ENCODE data around the gene POU6F1.
"Not testable (repeated sequence)": the region's sequence is repeated elsewhere in the genome, so short reads cannot be mapped to it uniquely, and the experiment has no call there.

POU6F1 gene

DNA sequence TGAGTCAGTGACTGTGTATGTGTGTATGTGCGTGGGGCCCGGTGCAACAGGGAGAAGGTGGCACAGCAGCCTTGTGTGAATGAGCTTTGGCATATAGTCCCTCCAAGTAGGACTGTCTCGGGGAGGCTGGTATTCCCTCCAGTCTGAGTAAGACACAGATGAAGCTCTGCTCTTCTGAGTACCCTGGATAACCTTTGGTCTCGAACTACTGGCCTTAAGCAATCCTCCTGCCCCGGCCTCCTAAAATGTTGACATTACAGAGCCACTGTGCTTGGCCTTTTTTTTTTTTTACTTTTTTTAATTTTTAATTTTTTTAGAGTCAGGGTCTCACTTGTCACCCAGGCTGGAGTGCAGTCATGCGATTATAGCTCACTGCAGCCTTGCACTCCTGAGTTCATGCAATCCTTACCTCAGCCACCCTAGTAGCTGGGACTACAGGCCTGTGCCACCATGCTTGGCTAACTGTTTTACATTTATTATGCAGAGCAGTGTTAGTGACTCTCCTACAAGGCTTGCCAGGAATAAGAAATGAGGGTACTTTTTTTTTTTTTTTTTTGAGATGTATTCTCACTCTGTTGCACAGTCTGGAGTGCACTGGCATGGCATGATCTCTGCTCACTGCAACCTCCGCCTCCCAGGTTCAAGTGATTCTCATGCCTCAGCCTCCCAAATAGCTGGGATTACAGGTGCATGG is 11.4 kb upstream of the POU6F1 start:
- DNase-seq (ENCODE audit: insufficient read length, low spot score) (no peak), FAIRE-seq (no peak)

DNA sequence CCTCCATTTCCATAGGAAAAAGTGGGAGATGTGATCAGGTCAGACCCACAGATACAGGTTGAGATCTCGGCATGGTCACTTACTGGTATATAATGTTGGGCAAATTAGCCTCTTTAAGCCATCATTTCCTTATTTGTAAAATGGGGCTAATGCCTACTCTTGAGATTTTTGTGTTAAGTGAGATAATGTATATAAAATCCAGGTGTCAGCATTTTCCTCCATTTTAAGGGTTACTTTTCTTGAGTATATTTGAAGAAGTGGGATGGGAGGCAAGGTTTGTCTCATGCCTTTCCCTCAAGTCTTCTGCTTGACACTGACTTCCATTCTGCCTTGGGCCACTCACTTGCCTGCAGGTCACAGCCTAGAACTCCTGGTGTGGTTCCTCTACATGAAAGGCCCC is 10.1 kb upstream of the POU6F1 start:
- no peak for FAIRE-seq
- DNase-seq (ENCODE audit: insufficient read length, low spot score) = no peak

DNA sequence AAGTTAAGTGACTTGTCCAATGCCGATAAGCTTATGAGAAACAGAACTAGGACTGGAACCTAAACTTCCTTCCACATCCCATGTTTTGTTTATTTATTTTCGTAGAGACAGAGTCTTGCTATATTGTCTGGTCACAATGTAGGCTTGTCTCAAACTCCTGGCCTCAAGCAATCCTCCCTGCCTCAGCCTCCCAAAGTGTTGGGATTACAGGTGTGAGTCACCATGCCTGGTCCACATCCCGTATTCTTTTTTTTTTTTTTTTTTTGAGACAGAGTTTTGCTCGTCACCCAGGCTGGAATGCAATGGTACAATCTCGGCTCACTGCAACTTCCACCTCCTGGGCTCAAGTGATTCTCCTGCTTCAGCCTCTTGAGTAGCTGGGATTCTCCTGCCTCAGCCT is 9.2 kb upstream of the POU6F1 start:
- FAIRE-seq; DNase-seq (ENCODE audit: insufficient read length, low spot score): not testable (repeated sequence)

DNA sequence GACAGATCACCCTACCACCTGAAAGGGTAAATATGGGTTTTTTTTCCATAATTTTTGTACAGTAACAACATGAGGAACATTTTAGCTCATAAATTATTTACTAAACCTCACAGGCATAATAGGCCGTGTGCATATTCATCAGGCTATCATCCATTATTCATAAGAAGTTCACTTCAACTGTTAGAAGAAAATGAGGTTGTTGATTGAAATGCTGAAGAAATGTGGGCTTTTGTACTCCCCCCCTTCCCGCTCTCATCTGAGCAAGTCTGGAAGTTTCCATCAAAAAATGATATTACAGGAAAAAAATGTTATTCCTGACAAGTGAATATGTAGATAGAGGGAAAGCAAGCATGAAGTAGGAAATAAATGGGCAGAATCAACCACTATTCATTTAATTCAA is 7.9 kb upstream of the POU6F1 start:
- DNase-seq (ENCODE audit: insufficient read length, low spot score) (no peak), FAIRE-seq (no peak)

DNA sequence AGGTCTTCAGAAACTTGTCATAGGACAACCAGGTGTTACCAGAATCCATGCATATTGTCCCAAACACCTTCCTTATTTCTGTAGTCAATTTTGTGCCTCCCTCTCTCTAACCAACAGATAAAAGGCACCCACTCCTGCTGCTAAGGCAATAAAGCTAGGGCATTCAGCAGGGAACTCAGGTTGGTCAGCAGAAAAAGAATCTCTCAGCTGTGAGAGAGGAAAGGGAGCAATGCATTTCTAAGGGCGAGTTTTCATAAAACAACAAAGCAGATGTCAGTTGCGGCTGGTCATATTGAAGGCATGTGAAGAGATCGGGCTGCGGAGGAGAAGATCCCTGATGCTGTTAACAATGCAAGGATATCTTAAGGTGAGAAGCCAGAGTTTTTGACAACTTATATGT is 7.4 kb upstream of the POU6F1 start:
- FAIRE-seq = no peak
- no peak for DNase-seq (ENCODE audit: insufficient read length, low spot score)

DNA sequence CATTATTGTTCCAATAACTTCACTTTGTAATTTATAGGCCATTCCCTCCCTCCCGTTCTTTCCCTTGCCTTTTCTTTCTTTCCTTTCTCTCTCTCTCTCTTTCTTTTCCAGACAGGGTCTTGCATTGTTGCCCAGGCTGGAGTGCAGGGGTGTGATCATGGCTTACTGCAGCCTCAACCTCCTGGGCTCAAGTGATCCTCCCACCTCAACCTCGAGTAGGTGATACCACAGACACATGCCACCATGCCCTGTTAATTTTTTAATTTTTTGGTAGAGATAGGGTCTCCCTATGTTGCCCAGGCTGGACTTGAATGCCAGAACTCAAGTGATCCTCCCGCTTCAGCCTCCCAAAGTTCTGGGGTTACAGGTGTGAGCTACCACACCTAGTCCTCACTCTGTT is 6.8 kb upstream of the POU6F1 start:
- FAIRE-seq (no peak), DNase-seq (ENCODE audit: insufficient read length, low spot score) (no peak)

DNA sequence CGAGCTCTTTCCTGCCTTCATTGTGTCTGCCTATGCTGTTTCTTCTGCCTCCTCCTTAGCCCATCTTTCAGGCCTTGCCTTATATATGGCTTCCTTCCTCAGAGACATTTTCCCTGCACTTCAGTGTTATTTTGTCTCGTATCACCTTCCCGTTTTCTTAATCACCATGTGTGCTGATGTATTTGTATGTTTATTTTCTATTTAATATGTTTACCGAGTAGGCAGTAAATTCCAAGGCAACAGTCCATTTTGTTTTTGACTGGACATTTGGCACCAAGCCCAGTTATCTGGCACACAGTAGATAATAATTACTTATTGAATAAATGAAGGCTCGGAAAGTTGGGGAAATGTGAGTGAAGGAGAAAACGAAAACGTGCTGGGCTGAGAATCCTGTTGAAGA is 4.6 kb upstream of the POU6F1 start:
- no peak for DNase-seq (ENCODE audit: insufficient read length, low spot score)

DNA sequence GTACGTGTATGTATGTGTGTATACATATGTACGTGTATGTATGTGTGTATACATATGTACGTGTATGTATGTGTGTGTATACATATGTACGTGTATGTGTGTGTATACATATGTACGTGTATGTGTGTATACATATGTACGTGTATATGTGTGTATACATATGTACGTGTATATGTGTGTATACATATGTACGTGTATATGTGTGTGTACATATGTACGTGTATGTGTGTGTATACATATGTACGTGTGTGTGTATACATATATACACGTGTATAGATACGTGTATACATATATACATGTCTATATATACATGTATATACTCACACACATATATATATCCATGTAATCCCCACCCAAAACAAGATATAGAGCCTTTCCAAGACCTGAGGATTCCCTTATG is 2.0 kb upstream of the POU6F1 start:
- not testable (repeated sequence) for DNase-seq (ENCODE audit: insufficient read length, low spot score)
- FAIRE-seq = peak; percentile 96

More for the DNA sequence above, 4.6 kb upstream of the POU6F1 start:
- FAIRE-seq = no peak

DNA sequence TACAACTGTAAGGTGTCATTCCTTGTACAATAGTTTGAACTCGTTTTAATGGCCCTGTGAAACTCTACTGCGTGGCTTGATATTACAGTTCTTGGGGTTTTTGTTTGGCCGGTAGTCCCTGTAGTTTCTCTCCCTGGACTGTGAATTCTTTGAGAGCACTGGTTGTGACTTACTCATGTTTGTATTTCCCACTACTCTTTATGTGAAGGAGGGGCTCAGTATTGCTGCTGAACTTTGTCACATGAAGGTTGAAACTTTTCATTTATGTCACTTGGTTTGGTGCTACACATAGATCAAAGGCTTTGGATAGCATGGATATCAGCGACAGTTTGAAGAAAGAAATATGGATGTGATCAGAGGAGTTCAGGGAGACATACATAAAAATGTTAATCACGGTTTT is 1.5 kb upstream of the POU6F1 start:
- no peak for FAIRE-seq

DNA sequence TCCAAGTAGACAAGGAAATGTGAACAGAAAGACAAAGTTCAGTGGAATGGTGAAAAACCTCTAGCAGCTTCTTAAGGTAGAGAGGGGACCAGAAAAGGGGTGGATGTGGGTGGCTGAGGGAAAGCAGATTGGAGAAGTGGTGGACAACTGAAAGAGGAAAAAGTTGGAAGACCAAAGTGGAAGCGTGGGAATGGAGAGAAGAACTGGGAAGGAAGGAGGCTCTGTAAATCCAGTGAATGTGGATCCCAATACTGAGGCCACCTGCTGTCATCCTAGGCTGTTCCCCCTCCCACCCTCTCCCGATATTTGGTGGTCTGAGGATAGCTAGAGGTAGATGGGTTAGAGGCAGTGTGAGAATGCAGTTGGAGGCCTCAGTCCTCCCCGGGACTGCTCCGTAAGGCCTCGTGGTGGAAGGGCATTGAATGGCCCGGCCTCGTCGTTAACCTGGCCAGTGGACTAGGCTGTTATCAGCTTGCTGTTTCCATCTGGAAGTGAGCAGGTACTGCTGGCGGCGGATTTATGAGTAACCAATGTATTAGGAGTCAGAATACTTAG is 822 bp upstream of the POU6F1 start:
- DNase-seq (ENCODE audit: insufficient read length, low spot score) (no peak), FAIRE-seq (no peak)

More for the DNA sequence above, 1.5 kb upstream of the POU6F1 start:
- no peak for DNase-seq (ENCODE audit: insufficient read length, low spot score)

DNA sequence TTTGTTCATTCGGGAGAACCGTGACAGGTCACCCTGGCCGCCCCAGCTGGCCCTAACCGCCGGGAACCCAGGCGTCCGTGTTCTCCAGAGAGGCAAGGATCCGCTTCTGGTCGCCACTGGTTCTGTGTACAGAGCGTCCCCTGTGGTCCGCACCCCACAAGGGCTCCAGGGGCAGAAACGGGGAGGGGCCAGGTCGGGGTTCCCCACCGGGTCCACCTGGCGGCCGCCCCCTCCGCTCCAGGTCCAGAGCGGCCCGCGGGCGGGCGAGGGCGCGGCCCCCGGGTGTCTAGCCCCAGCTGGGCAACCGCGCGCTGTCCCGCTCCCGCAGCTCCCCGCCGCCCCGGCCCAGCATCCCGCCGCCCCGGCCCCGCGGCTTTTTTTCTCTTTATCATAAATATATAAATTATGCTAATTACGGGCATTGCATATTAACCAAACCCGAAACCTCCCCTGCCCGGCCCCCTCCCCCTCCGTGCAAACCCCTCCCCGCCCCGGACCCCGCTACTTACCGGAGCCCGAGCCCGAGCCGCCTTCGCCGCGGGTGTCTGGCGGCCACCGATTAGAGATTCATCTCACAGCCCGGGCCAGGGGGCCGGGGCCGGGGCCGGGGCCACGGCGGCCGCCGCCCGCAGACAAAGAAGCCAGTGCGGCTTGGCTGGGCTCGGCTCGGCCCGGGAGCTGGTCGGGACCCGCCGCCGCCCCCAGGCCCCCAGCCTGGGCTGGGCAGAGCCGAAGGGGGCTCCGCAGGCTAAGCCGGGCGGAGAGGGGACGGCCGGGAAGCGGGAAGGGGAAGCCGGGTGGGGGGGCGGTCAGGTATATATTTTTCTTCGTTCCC is 512 bp downstream of the POU6F1 start:
- FAIRE-seq = no peak
- DNase-seq (ENCODE audit: insufficient read length, low spot score) = peak; percentile 53

DNA sequence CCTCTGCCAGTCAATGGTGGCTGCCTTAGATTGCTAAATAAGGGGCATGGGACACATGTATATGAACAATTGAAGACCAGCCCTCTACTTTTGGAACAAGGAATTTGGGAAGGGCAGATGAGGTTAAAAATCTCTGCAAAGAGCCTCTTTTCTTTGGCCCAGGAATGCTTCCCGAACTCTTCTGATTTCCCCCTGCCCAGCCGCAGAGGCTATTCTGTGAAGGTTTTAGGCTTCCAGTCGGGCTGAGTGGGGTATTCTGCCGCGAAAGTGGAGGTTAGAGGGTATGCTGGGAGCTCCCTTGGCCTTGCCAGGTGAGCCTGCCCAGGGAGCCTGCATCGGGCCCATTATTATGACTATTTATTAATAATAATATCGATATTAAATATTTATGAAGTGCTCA is 1.2 kb downstream of the POU6F1 start:
- DNase-seq (ENCODE audit: insufficient read length, low spot score) = no peak
- no peak for FAIRE-seq

DNA sequence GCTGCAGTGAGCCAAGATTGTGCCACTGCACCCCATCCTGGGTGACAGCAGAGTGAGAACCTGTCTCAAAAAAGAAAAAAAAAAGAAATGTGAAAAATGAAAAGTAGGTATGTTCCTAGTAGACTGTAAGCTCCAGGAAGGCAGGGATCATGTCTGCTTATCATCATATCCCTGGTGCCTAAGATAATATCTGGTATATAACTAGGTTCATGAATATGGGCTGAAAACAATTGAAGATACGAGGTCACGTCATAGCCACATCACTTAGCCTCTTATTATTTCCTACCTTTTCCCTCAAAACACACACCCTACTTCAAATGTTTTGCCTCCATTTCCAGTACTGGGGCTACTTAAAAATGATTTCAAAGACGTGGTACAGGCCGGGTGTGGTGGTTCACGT is 3.0 kb downstream of the POU6F1 start:
- FAIRE-seq = no peak
- DNase-seq (ENCODE audit: insufficient read length, low spot score) = no peak

DNA sequence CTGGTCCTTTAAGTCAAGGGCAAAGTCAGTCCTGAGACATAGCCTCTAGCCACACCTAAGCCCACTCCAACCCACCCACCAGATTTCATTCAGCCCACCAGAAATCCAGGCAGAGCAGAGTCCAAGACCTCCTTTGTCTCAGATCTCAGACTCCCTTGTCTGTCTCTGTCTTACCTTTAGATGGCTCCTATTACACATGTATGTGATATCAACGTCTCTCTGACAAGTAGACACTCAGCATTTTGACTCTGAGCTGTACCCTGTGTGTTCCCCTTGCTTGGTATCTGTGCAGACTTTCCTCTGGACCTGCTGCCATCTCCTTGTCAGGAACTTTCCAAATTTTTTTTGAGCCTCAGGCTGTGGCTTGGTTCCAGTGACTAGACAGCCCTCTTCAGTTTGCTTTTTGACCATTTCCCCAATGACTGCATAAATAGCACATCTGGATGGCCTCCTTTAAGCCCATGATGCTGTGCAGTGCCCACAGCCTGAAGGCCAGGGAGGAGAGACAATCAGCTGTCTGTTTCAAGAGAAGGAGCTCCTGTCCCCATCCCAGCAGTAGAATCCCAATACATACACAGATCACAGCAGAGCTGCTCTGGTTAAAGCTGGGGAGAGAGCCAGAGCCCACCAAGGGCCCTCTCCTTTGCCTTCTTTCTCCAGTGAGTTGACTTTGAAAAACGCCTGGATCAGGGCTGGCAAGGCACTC is 7.0 kb downstream of the POU6F1 start:
- DNase-seq (ENCODE audit: insufficient read length, low spot score) (no peak), FAIRE-seq (no peak)

DNA sequence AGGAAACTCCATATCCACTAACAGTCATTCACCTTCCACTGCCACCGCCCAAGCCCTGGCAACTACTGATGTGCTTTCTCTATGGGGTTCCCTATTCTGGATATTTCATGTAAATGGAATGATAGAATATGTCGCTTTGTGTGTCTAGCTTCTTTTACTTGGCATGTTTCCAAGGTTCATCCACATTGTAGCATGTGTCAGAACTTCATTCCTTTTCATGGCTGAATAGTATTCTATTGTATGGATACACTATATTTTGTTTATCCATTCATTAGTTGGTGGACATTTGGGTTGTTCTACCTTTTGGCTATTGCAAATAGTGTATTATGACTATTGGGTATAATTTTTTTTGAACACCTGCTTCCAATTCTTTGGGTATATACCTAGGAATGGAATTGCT is 8.6 kb downstream of the POU6F1 start:
- FAIRE-seq (no peak), DNase-seq (ENCODE audit: insufficient read length, low spot score) (no peak)

DNA sequence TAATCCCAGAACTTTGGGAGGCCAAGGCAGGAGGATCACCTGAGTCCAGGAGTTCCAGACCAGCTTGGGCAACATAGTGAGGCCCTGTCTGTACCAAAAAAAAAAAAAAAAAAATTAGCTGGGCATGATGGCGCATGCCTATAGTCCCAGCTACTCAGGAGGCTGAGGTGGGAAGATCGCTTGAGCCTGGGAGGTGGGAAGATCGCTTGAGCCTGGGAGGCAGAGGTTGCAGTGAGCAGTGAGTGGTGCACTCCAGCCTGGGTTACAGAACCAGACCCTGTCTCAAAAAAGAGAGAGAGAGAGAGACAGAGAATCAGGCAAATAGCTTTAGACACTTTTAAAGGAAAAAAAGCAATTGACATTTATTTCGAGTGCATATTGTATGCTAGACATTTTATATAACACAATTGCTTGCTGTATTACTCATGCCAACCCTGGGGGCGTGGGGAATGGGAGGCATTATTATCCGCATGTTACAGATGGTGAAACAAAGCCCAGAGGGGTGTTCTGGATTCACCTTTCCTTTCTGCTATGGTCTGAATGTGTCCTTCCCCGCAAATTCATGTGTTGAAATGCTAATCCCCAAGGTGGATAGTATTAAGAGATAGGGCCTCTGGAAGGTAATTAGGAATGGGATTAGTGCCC is 9.7 kb downstream of the POU6F1 start:
- DNase-seq (ENCODE audit: insufficient read length, low spot score) (no peak), FAIRE-seq (no peak)

DNA sequence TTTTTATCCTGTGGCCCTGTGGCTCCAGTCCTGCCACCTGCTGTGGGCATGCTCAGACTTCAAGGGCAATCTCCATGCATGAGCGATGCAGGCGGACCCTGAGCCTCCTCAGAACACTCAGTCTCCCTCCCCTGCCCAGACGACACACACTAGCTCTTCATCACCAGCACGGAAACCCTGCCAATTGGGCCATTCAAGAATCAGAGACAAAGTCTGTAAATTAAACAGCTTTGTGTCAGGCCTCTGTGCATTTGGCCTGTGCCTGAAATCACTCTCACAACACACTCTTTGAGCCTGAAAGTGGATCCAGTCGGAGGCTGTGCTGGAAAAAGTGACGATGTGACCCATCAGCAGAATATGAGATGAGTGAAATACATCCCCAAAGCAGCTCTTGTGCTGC is 12.5 kb downstream of the POU6F1 start:
- FAIRE-seq (no peak), DNase-seq (ENCODE audit: insufficient read length, low spot score) (no peak)

DNA sequence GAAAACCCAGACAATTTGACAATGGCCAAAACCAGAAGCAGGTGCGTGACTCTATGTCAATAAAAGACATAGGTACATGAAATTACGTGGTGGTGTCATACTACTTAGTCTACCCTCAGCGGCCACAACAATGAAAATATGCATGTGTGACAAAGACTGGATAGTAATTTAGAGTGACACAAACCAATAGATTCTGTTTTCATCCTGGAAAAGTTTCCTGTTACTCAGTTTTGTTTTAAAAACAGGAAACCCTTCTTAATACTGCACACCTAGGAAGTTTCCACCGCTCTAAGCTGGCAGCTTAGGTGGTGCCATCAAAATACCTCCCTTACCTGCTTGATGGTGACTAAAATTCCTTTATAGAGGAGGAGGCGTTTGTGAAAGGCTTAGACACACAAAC is 15.1 kb downstream of the POU6F1 start:
- DNase-seq (ENCODE audit: insufficient read length, low spot score) (no peak), FAIRE-seq (no peak)

DNA sequence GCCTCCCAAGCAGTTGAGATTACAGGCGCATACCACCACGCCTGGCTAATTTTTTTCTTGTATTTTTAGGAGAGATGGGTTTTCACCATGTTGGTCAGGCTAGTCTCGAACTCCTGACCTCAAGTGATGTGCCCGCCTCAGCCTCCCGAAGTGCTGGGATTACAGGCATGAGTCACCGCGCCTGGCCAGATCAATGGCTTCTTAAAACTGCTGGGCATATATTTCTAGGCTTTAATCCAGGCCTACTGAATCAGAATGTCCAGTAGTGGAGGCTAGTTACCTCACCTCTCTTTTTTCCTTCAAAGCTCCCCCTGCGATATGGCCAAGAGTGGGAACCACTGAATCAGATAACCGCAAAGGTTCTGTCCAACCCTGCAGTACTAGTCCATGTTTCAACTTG is 17.1 kb downstream of the POU6F1 start:
- FAIRE-seq = no peak
- DNase-seq (ENCODE audit: insufficient read length, low spot score) = no peak

DNA sequence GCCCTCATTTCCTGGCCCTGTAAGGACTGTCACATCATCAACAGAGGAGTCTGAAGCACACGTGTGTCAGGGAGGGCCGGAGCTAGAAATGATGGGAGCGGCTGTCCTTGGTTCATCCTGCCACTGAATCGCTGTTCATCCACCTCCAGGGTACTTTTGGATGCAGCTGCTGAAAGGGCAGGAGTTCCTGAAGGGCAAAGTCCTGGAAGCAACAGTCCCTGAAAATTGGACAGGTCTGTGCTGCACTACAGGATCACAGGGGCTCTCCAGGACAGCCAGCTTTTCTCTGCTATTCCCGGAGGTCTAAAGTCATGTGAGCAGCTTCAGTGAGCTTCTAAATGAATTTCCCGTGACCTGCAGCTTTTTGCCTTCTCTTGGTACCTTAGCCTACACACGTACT is 17.7 kb downstream of the POU6F1 start:
- no peak for FAIRE-seq

More for the DNA sequence above, 17.7 kb downstream of the POU6F1 start:
- no peak for DNase-seq (ENCODE audit: insufficient read length, low spot score)

Measured in HTR-8/SVneo (cell line).